Aorta (tissue), 5 donors: ENCODE results near the gene STPG4. TPM values are rescaled to one million over a fixed set of nuclear protein-coding genes. Genes with fewer than 3 reads are reported as not detected.

Source experiments
- ATAC-seq: fragments of 200-7000 bp; cut with Tn5 transposase; one replicate; pipeline ENCODE4 v1.9.1; 2022; ENCODE audit warnings: moderate library complexity; ENCODE audit not compliant: low FRiP score
- DNase-seq, 2 donors: peaks; one replicate each; pipeline ENCODE4 v3.0.0-alpha.2; 2020
- H3K27ac ChIP-seq, 2 donors: one replicate each; pipeline ENCODE4 v1.5.1; 2013; ENCODE audit warnings: low read length in 2 of 2, mild to moderate bottlenecking in 2 of 2, moderate library complexity in 2 of 2, control low read depth in 1 of 2, inconsistent platforms in 1 of 2, low read depth in 1 of 2
- H3K27me3 ChIP-seq, 2 donors: one replicate each; pipeline ENCODE4 v1.6.1; 2013; ENCODE audit warnings: control low read depth in 1 of 2, low read length in 1 of 2, mild to moderate bottlenecking in 1 of 2, moderate library complexity in 1 of 2; ENCODE audit not compliant: insufficient read depth in 2 of 2, control insufficient read depth in 1 of 2
- H3K36me3 ChIP-seq, 2 donors: one replicate each; pipeline ENCODE4 v1.6.1; 2013; ENCODE audit warnings: control low read depth in 1 of 2, low read length in 1 of 2, mild to moderate bottlenecking in 1 of 2; ENCODE audit not compliant: insufficient read depth in 2 of 2, control insufficient read depth in 1 of 2
- H3K4me1 ChIP-seq, 2 donors: one replicate each; pipeline ENCODE4 v1.6.1; 2013; ENCODE audit warnings: low read length in 2 of 2, control low read depth in 1 of 2, mild to moderate bottlenecking in 1 of 2, moderate library complexity in 1 of 2; ENCODE audit not compliant: insufficient read depth in 2 of 2, control insufficient read depth in 1 of 2
- H3K4me3 ChIP-seq, 2 donors: one replicate each; pipeline ENCODE4 v1.5.1; 2013; ENCODE audit warnings: low read length in 2 of 2, control low read depth in 1 of 2, mild to moderate bottlenecking in 1 of 2
- H3K9me3 ChIP-seq: one replicate; pipeline ENCODE4 v1.6.1; 2013; ENCODE audit warnings: mild to moderate bottlenecking, low read length; ENCODE audit not compliant: control insufficient read depth
- WGBS, 2 donors: extraction: QIAGEN DNeasy Blood & Tissue Kit; methylation state at CpG; one replicate each; pipeline ENCODE4 v1.1.7; 2013; 5-methylcytosine and 5-hydroxymethylcytosine counted together
- intact Hi-C, 2 donors: fragments of 100-400 bp; cut with DNase I; formaldehyde crosslinking; loops; one replicate each; pipeline versions ENCODE4 v1.14.2 to v1.15.0; 2022
- polyA plus RNA-seq, 2 donors: library from polyadenylated mRNA; stranded (reverse); fragments of 200-250 nt; gene quantifications; one replicate each; pipeline ENCODE4 v1.2.3, GENCODE V29; 2013
- total RNA-seq, 2 donors: library from RNA; stranded (reverse); fragmentation: NEBNext Ultra II Directional; extraction: Animal tissue kit (Norgen Biotek cat#: 25700); gene quantifications; one replicate each; pipeline ENCODE4 v1.2.1, GENCODE V29; 2021
- donor health status: healthy with polysubstance abuse.
- donor health status: Bipolar disorder and iron deficiency.
- donor health status: DM: no; HTN: no; CAD: no.
- donor health status: DM: no; HTN: no; CAD: no.
- donor health status: DM: yes; HTN: yes; CAD: no.

The STPG4 gene
- total and polyA plus RNA-seq, 4 donors = 0.51 to 0.90 (median 0.75) TPM; not detected in 1

- DNase-seq = no peak
- Histone ChIP-seq H3K27me3 (no peaks in the 10 kb centered on the region), H3K9me3 (no peaks in the 10 kb centered on the region), H3K4me3 (no peak overlapping the region), H3K27ac (no peak overlapping the region), H3K36me3 (no peaks in the 10 kb centered on the region), H3K4me1 (peaks cover 0 to 3% of the 10 kb centered on the region in 2 donors)
- 96 to 97% methylated on average over 6 of the region's 6 CpGs for WGBS, 2 donors
- ATAC-seq = no peak
- intact Hi-C loops = no loop called here
Observed at GRCh38 chr2:47178341-47178740, 23.2 kb upstream of the STPG4 start.

GRCh38 chr2:47177043-47177565 is 22.0 kb upstream of the STPG4 start:
- ATAC-seq = peak; percentile 1
- 7 to 8% methylated on average over 16 of the region's 16 CpGs for WGBS, 2 donors

GRCh38 chr2:47174733-47175361 is 19.7 kb upstream of the STPG4 start:
- intact Hi-C loops = loop anchor here (5.0 kb wide), 1 partner anchor 147 kb away; no protein-coding TSS in a partner anchor
- peak overlapping the region; percentile 87 to 99 for H3K27ac ChIP-seq
- peak in 1 of 2 donors; percentile 57 for DNase-seq
- H3K4me1 ChIP-seq = peaks cover 4 to 11% of the 10 kb centered on the region in 2 donors
- H3K36me3 ChIP-seq = no peaks in the 10 kb centered on the region
- ATAC-seq = no peak
- H3K27me3 ChIP-seq = no peaks in the 10 kb centered on the region
- H3K4me3 ChIP-seq = peak overlapping the region; percentile 78 to 82
- 0 to 1% methylated on average over 15 of the region's 15 CpGs for WGBS, 2 donors
- H3K9me3 ChIP-seq = no peaks in the 10 kb centered on the region

More at GRCh38 chr2:47177043-47177565, 22.0 kb upstream of the STPG4 start:
- no peaks in the 10 kb centered on the region for H3K9me3 ChIP-seq
- peak overlapping the region; percentile 94 to 95 for H3K27ac ChIP-seq
- H3K27me3 ChIP-seq = no peaks in the 10 kb centered on the region
- H3K4me3 ChIP-seq = peak overlapping the region; percentile 49 to 63
- DNase-seq = no peak
- peaks cover 3 to 11% of the 10 kb centered on the region in 2 donors for H3K4me1 ChIP-seq
- H3K36me3 ChIP-seq = no peaks in the 10 kb centered on the region
- intact Hi-C loops = no loop called here

GRCh38 chr2:47173986-47174732 is 19.1 kb upstream of the STPG4 start:
- no peak for ATAC-seq
- H3K27me3 ChIP-seq = no peaks in the 10 kb centered on the region
- peaks cover 4 to 11% of the 10 kb centered on the region in 2 donors for H3K4me1 ChIP-seq
- peak overlapping the region; percentile 78 to 82 for H3K4me3 ChIP-seq
- H3K36me3 ChIP-seq = no peaks in the 10 kb centered on the region
- intact Hi-C loops = loop anchor here (5.0 kb wide), 1 partner anchor 148 kb away; no protein-coding TSS in a partner anchor
- 5 to 8% methylated on average over 9 of the region's 9 CpGs for WGBS, 2 donors
- H3K27ac ChIP-seq = peak overlapping the region in 1 of 2 donors; percentile 44
- no peak for DNase-seq
- no peaks in the 10 kb centered on the region for H3K9me3 ChIP-seq

- intact Hi-C loops = loop anchor here (5.0 kb wide), 1 partner anchor 149 kb away; no protein-coding TSS in a partner anchor
- H3K27me3 ChIP-seq = no peaks in the 10 kb centered on the region
- H3K27ac ChIP-seq = peak overlapping the region in 1 of 2 donors; percentile 67
- peak overlapping the region in 1 of 2 donors; percentile 26 for H3K4me3 ChIP-seq
- no peak for ATAC-seq
- peaks cover 4 to 11% of the 10 kb centered on the region in 2 donors for H3K4me1 ChIP-seq
- no peaks in the 10 kb centered on the region for H3K36me3 ChIP-seq
- 24 to 27% methylated on average over 3 of the region's 3 CpGs for WGBS, 2 donors
- no peaks in the 10 kb centered on the region for H3K9me3 ChIP-seq
- DNase-seq = no peak
Observed at GRCh38 chr2:47172922-47173695, 18.0 kb upstream of the STPG4 start.

GRCh38 chr2:47172156-47172921 is 17.2 kb upstream of the STPG4 start:
- Histone ChIP-seq H3K4me3 (peak overlapping the region in 1 of 2 donors; percentile 18), H3K4me1 (peaks cover 4 to 11% of the 10 kb centered on the region in 2 donors), H3K9me3 (no peaks in the 10 kb centered on the region), H3K27me3 (no peaks in the 10 kb centered on the region), H3K36me3 (no peaks in the 10 kb centered on the region), H3K27ac (peak overlapping the region in 1 of 2 donors; percentile 44)
- no peak for ATAC-seq
- intact Hi-C loops = loop anchor here (5.0 kb wide), 1 partner anchor 150 kb away; no protein-coding TSS in a partner anchor
- peak in 1 of 2 donors; percentile 54 for DNase-seq
- 11 to 16% methylated on average over 9 of the region's 9 CpGs for WGBS, 2 donors

GRCh38 chr2:47169784-47170183 is 14.7 kb upstream of the STPG4 start:
- Histone ChIP-seq H3K4me3 (no peak overlapping the region), H3K27me3 (no peaks in the 10 kb centered on the region), H3K9me3 (no peaks in the 10 kb centered on the region), H3K27ac (no peak overlapping the region), H3K36me3 (no peaks in the 10 kb centered on the region), H3K4me1 (peaks cover 6 to 15% of the 10 kb centered on the region in 2 donors)
- 7 to 15% methylated on average over 2 of the region's 2 CpGs for WGBS, 2 donors
- ATAC-seq (no peak), DNase-seq (no peak)
- intact Hi-C loops = loop anchor here (5.0 kb wide), 1 partner anchor 153 kb away; no protein-coding TSS in a partner anchor
